DND-41 (cell line): ENCODE results near the gene ZMPSTE24.

ENCODE experiments used
- ATAC-seq: fragments of 200-7000 bp; cut with Tn5 transposase; 3 replicates; pipeline ENCODE4 v1.9.1; 2021; ENCODE audit warnings: low read depth; ENCODE audit not compliant: insufficient read depth
- DNase-seq: peaks from one replicate; pipeline ENCODE4 v3.0.0-alpha.2; 2020
- H2AFZ ChIP-seq: 2 replicates; pipeline ENCODE4 v1.6.0; 2012; ENCODE audit warnings: low read depth, low read length
- H3K27ac ChIP-seq: 2 replicates; pipeline ENCODE4 v1.5.1; 2012; ENCODE audit warnings: low read length, inconsistent platforms
- H3K27me3 ChIP-seq: fragments of 200-600 bp; sonication (generic); 2 replicates; pipeline ENCODE4 v1.6.0; 2012; ENCODE audit warnings: low read length, mild to moderate bottlenecking, inconsistent platforms; ENCODE audit not compliant: insufficient read depth, poor library complexity
- H3K36me3 ChIP-seq: 2 replicates; pipeline ENCODE4 v1.5.1; 2012; ENCODE audit warnings: low read length, inconsistent platforms; ENCODE audit not compliant: insufficient read depth
- H3K4me1 ChIP-seq: 2 replicates; pipeline ENCODE4 v1.5.1; 2012; ENCODE audit warnings: mild to moderate bottlenecking, low read length; ENCODE audit not compliant: insufficient read depth
- H3K4me2 ChIP-seq: 2 replicates; pipeline ENCODE4 v1.6.0; 2012; ENCODE audit warnings: mild to moderate bottlenecking, moderate library complexity, low read length, inconsistent platforms; ENCODE audit not compliant: insufficient read depth
- H3K4me3 ChIP-seq, 2 experiments: fragments of 200-600 bp in 1 of 2; shearing (Covaris generic) in 1 of 2; 2 replicates each; pipeline ENCODE4 v1.5.1; 2012 to 2016; ENCODE audit warnings: inconsistent platforms in 2 of 2, low read length in 2 of 2, mild to moderate bottlenecking in 2 of 2, low read depth in 1 of 2, moderate library complexity in 1 of 2
- H3K79me2 ChIP-seq: 2 replicates; pipeline ENCODE4 v1.6.0; 2012; ENCODE audit warnings: low read length, inconsistent platforms; ENCODE audit not compliant: insufficient read depth
- H3K9ac ChIP-seq: 2 replicates; pipeline ENCODE4 v1.6.0; 2012; ENCODE audit warnings: low read depth, mild to moderate bottlenecking, inconsistent platforms, low read length, moderate library complexity
- H3K9me3 ChIP-seq: 2 replicates; pipeline ENCODE4 v1.5.1; 2012; ENCODE audit warnings: low read length, moderate library complexity, mild to moderate bottlenecking, inconsistent platforms; ENCODE audit not compliant: insufficient read depth, severe bottlenecking
- H4K20me1 ChIP-seq: 2 replicates; pipeline ENCODE4 v1.6.0; 2012; ENCODE audit warnings: low read length; ENCODE audit not compliant: insufficient read depth
- CTCF ChIP-seq: IDR thresholded peaks from 2 replicates; pipeline ENCODE4 v1.5.1; 2012; ENCODE audit warnings: borderline replicate concordance, low read length, moderate library complexity, mild to moderate bottlenecking; ENCODE audit not compliant: poor library complexity, severe bottlenecking; ENCODE audit errors: extremely low read depth
- EZH2 ChIP-seq: IDR thresholded peaks from 3 replicates; pipeline ENCODE4 v1.6.1; 2012; ENCODE audit warnings: borderline replicate concordance, low read depth, mild to moderate bottlenecking, moderate library complexity, low read length, inconsistent platforms; ENCODE audit not compliant: severe bottlenecking

ZMPSTE24 gene

GRCh38 chr1:40232444-40232843 is 25.6 kb upstream of the ZMPSTE24 start:
- Histone ChIP-seq H3K9me3 (no peaks in the 10 kb centered on the region), H3K4me3 (no peak overlapping the region), H3K27me3 (no peaks in the 10 kb centered on the region), H3K4me1 (no peaks in the 10 kb centered on the region), H3K36me3 (peaks cover 81% of the 10 kb centered on the region), H3K4me2 (no peak overlapping the region), H3K27ac (no peak overlapping the region), H3K79me2 (no peaks in the 10 kb centered on the region), H4K20me1 (no peaks in the 10 kb centered on the region), H3K9ac (no peak overlapping the region), H2AFZ (no peak overlapping the region)
- DNase-seq (peak; percentile 20), ATAC-seq (no peak)
- TF ChIP-seq EZH2: no peak
- no peak for TF ChIP-seq CTCF

GRCh38 chr1:40239626-40240025 is 18.4 kb upstream of the ZMPSTE24 start:
- no peak overlapping the region for H3K4me2 ChIP-seq
- H2AFZ ChIP-seq: no peak overlapping the region
- DNase-seq: no peak
- H4K20me1 ChIP-seq: no peaks in the 10 kb centered on the region
- no peak overlapping the region for H3K4me3 ChIP-seq
- H3K27me3 ChIP-seq: no peaks in the 10 kb centered on the region
- H3K9ac ChIP-seq: no peak overlapping the region
- no peak overlapping the region for H3K27ac ChIP-seq
- no peaks in the 10 kb centered on the region for H3K9me3 ChIP-seq
- H3K79me2 ChIP-seq: no peaks in the 10 kb centered on the region
- no peak for ATAC-seq
- H3K36me3 ChIP-seq: peaks cover 48% of the 10 kb centered on the region
- H3K4me1 ChIP-seq: no peaks in the 10 kb centered on the region
- TF ChIP-seq CTCF: no peak
- TF ChIP-seq EZH2: no peak

- Histone ChIP-seq H4K20me1 (no peaks in the 10 kb centered on the region), H3K9me3 (no peaks in the 10 kb centered on the region), H3K27ac (no peak overlapping the region), H3K4me2 (no peak overlapping the region), H3K9ac (no peak overlapping the region), H3K36me3 (peaks cover 41% of the 10 kb centered on the region), H3K27me3 (no peaks in the 10 kb centered on the region), H3K4me3 (no peak overlapping the region), H3K79me2 (no peaks in the 10 kb centered on the region), H3K4me1 (no peaks in the 10 kb centered on the region), H2AFZ (no peak overlapping the region)
- ATAC-seq (no peak), DNase-seq (no peak)
- TF ChIP-seq EZH2: no peak
- no peak for TF ChIP-seq CTCF
Measured at GRCh38 chr1:40240390-40240789, 17.6 kb upstream of the ZMPSTE24 start.

- H3K9me3 ChIP-seq: no peaks in the 10 kb centered on the region
- DNase-seq (no peak), ATAC-seq (no peak)
- H3K4me1 ChIP-seq: no peaks in the 10 kb centered on the region
- H3K9ac ChIP-seq: no peak overlapping the region
- no peak overlapping the region for H3K4me2 ChIP-seq
- no peak overlapping the region for H2AFZ ChIP-seq
- H3K27me3 ChIP-seq: no peaks in the 10 kb centered on the region
- H3K4me3 ChIP-seq: no peak overlapping the region
- H4K20me1 ChIP-seq: no peaks in the 10 kb centered on the region
- TF ChIP-seq EZH2 (no peak), CTCF (no peak)
- no peaks in the 10 kb centered on the region for H3K79me2 ChIP-seq
- peaks cover 31% of the 10 kb centered on the region for H3K36me3 ChIP-seq
- H3K27ac ChIP-seq: no peak overlapping the region
Measured at GRCh38 chr1:40241362-40241761, 16.7 kb upstream of the ZMPSTE24 start.
